ENCODE measurements around the gene F11R. TPM values are rescaled to one million over a fixed set of nuclear protein-coding genes. Genes with fewer than 3 reads are reported as not detected.

Gene F11R
- total RNA-seq, 4 donors from 2014 or later: 101 to 112 (median 107) TPM

DNA sequence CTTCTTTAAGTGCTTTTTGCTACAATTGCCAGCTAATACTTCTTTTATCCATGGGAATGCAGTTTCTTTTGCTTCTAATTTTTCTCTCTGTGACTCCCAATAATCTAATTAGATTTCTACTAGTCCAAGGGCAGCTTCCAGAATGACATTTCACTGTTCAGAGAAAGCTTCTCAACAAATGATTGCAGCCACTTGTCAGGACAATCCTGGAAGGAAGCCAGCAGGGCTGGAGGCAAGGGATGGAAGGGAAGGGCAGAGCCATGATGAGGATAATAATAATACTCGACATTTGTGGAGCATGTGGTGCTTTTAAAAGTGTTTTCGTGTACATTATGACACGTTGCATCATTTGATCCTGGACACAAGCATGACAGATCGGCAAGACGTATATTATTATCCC lies 19.4 kb downstream of the F11R start:
- WGBS: 64% methylated on average over 5 of the region's 5 CpGs
- H3K4me1 ChIP-seq: peaks cover 14% of the 10 kb centered on the region

GRCh38 chr1:161000736-161001480 lies 20.0 kb downstream of the F11R start:
- no peak for TF ChIP-seq CTCF (IDR thresholded peaks at IDR 0.05)
- TF ChIP-seq EP300 (IDR thresholded peaks at IDR 0.05): no peak
- no peak for TF ChIP-seq POLR2A (IDR thresholded peaks at IDR 0.05)
- TF ChIP-seq POLR2AphosphoS5 (IDR thresholded peaks at IDR 0.05): no peak
- H3K4me1 ChIP-seq: peaks cover 14% of the 10 kb centered on the region
- no peaks in the 10 kb centered on the region for H3K27me3 ChIP-seq
- 82% methylated on average over 11 of the region's 11 CpGs for WGBS
- H3K36me3 ChIP-seq: peaks cover 32% of the 10 kb centered on the region
- H3K4me3 ChIP-seq: no peak overlapping the region
- H3K27ac ChIP-seq: no peak overlapping the region
- H3K9me3 ChIP-seq: no peaks in the 10 kb centered on the region
- DNase-seq (ENCODE audit: low spot score in 2 of 2): no peak

More for the DNA sequence above, 19.4 kb downstream of the F11R start:
- no peak overlapping the region for H3K27ac ChIP-seq
- H3K36me3 ChIP-seq: peaks cover 32% of the 10 kb centered on the region
- no peaks in the 10 kb centered on the region for H3K9me3 ChIP-seq
- no peak overlapping the region for H3K4me3 ChIP-seq
- no peak for DNase-seq (ENCODE audit: low spot score in 2 of 2)
- no peaks in the 10 kb centered on the region for H3K27me3 ChIP-seq
- TF ChIP-seq EP300 (IDR thresholded peaks at IDR 0.05): no peak
- TF ChIP-seq POLR2AphosphoS5 (IDR thresholded peaks at IDR 0.05): no peak
- no peak for TF ChIP-seq CTCF (IDR thresholded peaks at IDR 0.05)
- no peak for TF ChIP-seq POLR2A (IDR thresholded peaks at IDR 0.05)

DNA sequence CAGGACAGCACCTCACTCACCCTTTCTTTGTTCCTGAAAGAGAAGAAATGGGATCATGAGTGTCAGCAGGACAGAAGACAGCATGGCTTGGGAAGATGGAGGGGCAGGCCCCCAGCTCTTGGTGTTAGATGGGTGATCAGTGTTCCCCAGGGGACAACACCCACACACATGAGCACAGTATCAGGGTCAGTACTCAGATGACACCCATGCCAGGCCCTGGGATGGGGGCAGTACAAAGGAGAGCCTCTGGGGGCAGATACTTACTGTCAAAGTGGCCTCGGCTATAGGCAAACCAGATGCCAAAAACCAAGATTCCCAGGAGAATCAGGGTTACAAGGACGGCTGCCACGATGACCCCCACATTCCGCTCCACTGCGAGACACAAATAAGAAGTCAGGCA lies 21.6 kb downstream of the F11R start:
- Histone ChIP-seq H3K9me3 (no peaks in the 10 kb centered on the region), H3K4me1 (peaks cover 14% of the 10 kb centered on the region), H3K36me3 (peaks cover 32% of the 10 kb centered on the region), H3K4me3 (no peak overlapping the region), H3K27me3 (no peaks in the 10 kb centered on the region), H3K27ac (no peak overlapping the region)
- TF ChIP-seq EP300 (IDR thresholded peaks at IDR 0.05) (no peak), CTCF (IDR thresholded peaks at IDR 0.05) (no peak), POLR2A (IDR thresholded peaks at IDR 0.05) (no peak), POLR2AphosphoS5 (IDR thresholded peaks at IDR 0.05) (no peak)
- 97% methylated on average over 5 of the region's 5 CpGs for WGBS
- DNase-seq (ENCODE audit: low spot score in 2 of 2): no peak

GRCh38 chr1:160997323-160998038 lies 23.5 kb downstream of the F11R start:
- H3K4me3 ChIP-seq: no peak overlapping the region
- WGBS: 74% methylated on average over 1 of the region's 1 CpG
- DNase-seq (ENCODE audit: low spot score in 2 of 2): no peak
- H3K27me3 ChIP-seq: no peaks in the 10 kb centered on the region
- TF ChIP-seq CTCF (IDR thresholded peaks at IDR 0.05) (peak in 1 of 2 donors; percentile 61), EP300 (IDR thresholded peaks at IDR 0.05) (no peak)
- H3K36me3 ChIP-seq: peaks cover 32% of the 10 kb centered on the region
- H3K4me1 ChIP-seq: peaks cover 13% of the 10 kb centered on the region
- H3K27ac ChIP-seq: peak overlapping the region; percentile 59
- no peaks in the 10 kb centered on the region for H3K9me3 ChIP-seq

- WGBS: 96% methylated on average over 3 of the region's 3 CpGs
- Histone ChIP-seq H3K27me3 (no peaks in the 10 kb centered on the region), H3K36me3 (peaks cover 32% of the 10 kb centered on the region), H3K4me1 (peaks cover 5% of the 10 kb centered on the region), H3K4me3 (no peak overlapping the region), H3K9me3 (no peaks in the 10 kb centered on the region), H3K27ac (no peak overlapping the region)
- TF ChIP-seq POLR2A (IDR thresholded peaks at IDR 0.05): no peak
- no peak for TF ChIP-seq POLR2AphosphoS5 (IDR thresholded peaks at IDR 0.05)
- no peak for TF ChIP-seq CTCF (IDR thresholded peaks at IDR 0.05)
- no peak for TF ChIP-seq EP300 (IDR thresholded peaks at IDR 0.05)
- no peak for DNase-seq (ENCODE audit: low spot score in 2 of 2)
These were observed 24.8 kb downstream of the F11R start for GRCh38 chr1:160996178-160996577.
